A673 (cell line): ENCODE measurements around the gene NEGR1. TPM values are rescaled to one million over a fixed set of nuclear protein-coding genes. Genes with fewer than 3 reads are reported as not detected.

Experiments
- BruUV-seq: library from RNA; stranded (reverse); fragments of 400-500 nt; replicated peaks from 2 replicates; lab custom pipeline; 2021; lab: Mats Ljungman, UMichigan
- CTCF ChIA-PET: fragments of 300-600 bp; sonication (Branson Sonifier 250); formaldehyde crosslinking; loops from one replicate; lab custom pipeline; 2022; ENCODE audit warnings: antibody characterized with exemption; lab: Charles Lee
- POLR2A ChIA-PET: fragments of 300-600 bp; sonication (Branson Sonifier 250); formaldehyde crosslinking; loops from one replicate; lab custom pipeline; 2022; ENCODE audit warnings: antibody characterized with exemption; ENCODE audit not compliant: low non-redundant PET; lab: Charles Lee
- DNase-seq: peaks from one replicate; pipeline ENCODE4 v3.0.0-alpha.2; 2015; ENCODE audit warnings: low spot score
- H3K27ac ChIP-seq: fragments of 200-600 bp; sonication (generic); 2 replicates; pipeline ENCODE4 v1.5.1; 2016; ENCODE audit warnings: mixed run types, low read depth, mild to moderate bottlenecking, mixed read lengths, antibody characterized with exemption, low read length; ENCODE audit not compliant: poor library complexity, severe bottlenecking
- H3K27me3 ChIP-seq: fragments of 200-600 bp; sonication (generic); replicated peaks from 2 replicates; pipeline ENCODE4 v1.6.1; 2017; ENCODE audit warnings: mixed run types, low read depth, mild to moderate bottlenecking, mixed read lengths, antibody characterized with exemption, low read length; ENCODE audit not compliant: insufficient read depth, poor library complexity
- H3K36me3 ChIP-seq: fragments of 200-600 bp; sonication (generic); 2 replicates; pipeline ENCODE4 v1.6.1; 2016; ENCODE audit warnings: mixed run types, mild to moderate bottlenecking, mixed read lengths, antibody characterized with exemption, low read length; ENCODE audit not compliant: insufficient read depth, poor library complexity, severe bottlenecking
- H3K4me1 ChIP-seq: fragments of 200-600 bp; sonication (generic); 2 replicates; pipeline ENCODE4 v1.6.1; 2017; ENCODE audit warnings: mixed run types, mild to moderate bottlenecking, mixed read lengths, antibody characterized with exemption, low read length; ENCODE audit not compliant: insufficient read depth, poor library complexity, severe bottlenecking
- H3K4me3 ChIP-seq: fragments of 200-600 bp; sonication (generic); 2 replicates; pipeline ENCODE4 v1.5.1; 2016; ENCODE audit warnings: low read depth, mixed run types, mild to moderate bottlenecking, mixed read lengths, low read length; ENCODE audit not compliant: poor library complexity, severe bottlenecking
- H3K9me3 ChIP-seq: fragments of 200-600 bp; sonication (generic); 2 replicates; pipeline ENCODE4 v1.6.1; 2016; ENCODE audit warnings: mixed run types, low read depth, mild to moderate bottlenecking, mixed read lengths, antibody characterized with exemption, low read length; ENCODE audit not compliant: poor library complexity, severe bottlenecking
- EZH2 ChIP-seq: fragments of 200-600 bp; sonication (generic); IDR thresholded peaks from 2 replicates; pipeline ENCODE4 v1.6.1; 2017; ENCODE audit warnings: borderline replicate concordance, low read depth, mild to moderate bottlenecking, mixed read lengths, antibody characterized with exemption, low read length; ENCODE audit not compliant: poor library complexity, severe bottlenecking
- intact Hi-C: fragments of 100-400 bp; cut with micrococcal nuclease; formaldehyde crosslinking; loops from one replicate; pipeline ENCODE4 v1.10.0; 2022; ENCODE audit not compliant: unreplicated experiment
- total RNA-seq: library from RNA; stranded (reverse); gene quantifications from 2 replicates; pipeline ENCODE4 v1.2.3, GENCODE V29; 2021
- TF ChIP-seq, protein P1 (sequence below): fragments of 300-800, 200-600 bp; sonication (generic); conservative IDR thresholded peaks from 2 replicates; pipeline ENCODE4 v1.5.1; 2017; ENCODE audit warnings: low read depth, mild to moderate bottlenecking, antibody characterized with exemption, low read length, moderate library complexity, mixed read lengths

Gene NEGR1
- total RNA-seq, 1 experiment from 2014 or later, result 7.6 TPM

DNA sequence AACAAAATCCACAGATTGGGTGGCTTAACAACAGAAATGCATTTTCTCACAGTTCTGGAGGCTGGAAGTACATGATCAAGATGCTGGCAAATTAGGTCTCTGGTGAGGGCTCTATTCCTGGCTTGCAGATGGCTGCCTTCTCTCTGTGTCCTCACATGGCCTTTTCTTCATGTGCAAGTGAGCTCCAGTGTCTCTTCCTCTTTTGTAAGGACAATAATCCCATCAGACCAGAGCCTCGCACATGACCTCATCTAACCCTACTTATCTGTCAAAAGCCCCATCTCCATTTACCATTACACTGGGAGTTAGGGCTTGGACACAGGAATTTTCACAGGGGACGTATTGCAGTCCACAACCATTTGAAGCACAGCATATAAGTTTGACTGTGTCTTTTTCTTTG lies 181.6 kb downstream of the NEGR1 start:
- no peak overlapping the region for H3K4me3 ChIP-seq
- intact Hi-C loops, result no loop called here
- H3K27ac ChIP-seq, result no peak overlapping the region
- POLR2A ChIA-PET, result no interaction called here
- CTCF ChIA-PET, result no interaction called here
- TF ChIP-seq, protein P1, sequence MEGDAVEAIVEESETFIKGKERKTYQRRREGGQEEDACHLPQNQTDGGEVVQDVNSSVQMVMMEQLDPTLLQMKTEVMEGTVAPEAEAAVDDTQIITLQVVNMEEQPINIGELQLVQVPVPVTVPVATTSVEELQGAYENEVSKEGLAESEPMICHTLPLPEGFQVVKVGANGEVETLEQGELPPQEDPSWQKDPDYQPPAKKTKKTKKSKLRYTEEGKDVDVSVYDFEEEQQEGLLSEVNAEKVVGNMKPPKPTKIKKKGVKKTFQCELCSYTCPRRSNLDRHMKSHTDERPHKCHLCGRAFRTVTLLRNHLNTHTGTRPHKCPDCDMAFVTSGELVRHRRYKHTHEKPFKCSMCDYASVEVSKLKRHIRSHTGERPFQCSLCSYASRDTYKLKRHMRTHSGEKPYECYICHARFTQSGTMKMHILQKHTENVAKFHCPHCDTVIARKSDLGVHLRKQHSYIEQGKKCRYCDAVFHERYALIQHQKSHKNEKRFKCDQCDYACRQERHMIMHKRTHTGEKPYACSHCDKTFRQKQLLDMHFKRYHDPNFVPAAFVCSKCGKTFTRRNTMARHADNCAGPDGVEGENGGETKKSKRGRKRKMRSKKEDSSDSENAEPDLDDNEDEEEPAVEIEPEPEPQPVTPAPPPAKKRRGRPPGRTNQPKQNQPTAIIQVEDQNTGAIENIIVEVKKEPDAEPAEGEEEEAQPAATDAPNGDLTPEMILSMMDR, result no peak
- no peak for TF ChIP-seq EZH2
- H3K27me3 ChIP-seq, result no peaks in the 10 kb centered on the region
- DNase-seq, result no peak
- H3K4me1 ChIP-seq, result peaks cover 18% of the 10 kb centered on the region
- no TSS peak for BruUV-seq
- H3K9me3 ChIP-seq, result no peaks in the 10 kb centered on the region
- H3K36me3 ChIP-seq, result no peaks in the 10 kb centered on the region

DNA sequence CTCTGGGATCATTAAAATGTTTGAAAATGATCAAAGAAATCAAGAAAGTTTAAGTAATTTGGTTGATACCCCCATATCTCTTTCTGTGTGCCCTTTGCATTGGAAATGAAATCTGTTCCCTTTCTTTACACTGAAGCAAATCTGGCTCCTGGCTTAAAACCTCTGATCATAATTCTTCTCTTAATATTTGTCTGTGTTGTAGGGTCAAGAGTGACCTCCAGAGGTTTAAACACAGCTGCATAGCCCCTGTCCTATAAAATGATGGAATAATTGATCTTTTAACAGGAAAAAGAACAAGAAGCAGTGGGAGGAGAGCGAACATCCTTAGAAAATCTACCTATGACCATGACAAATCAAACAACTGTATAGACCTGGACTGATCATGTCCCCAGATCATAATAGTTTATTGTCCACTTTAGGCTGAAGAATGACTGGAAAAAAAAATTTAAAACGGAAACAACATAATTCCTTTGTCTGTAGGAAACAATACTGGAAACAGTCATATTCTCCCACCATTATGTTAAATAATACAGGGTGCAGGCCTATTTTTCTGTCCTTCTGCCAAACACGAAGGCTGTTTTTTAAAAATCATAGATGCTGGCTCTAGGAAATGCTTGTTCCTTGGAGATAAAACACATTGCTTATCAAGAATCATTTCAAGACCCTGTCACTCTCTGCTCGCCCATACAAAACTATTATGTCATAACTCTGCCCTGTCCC lies 184.3 kb downstream of the NEGR1 start:
- TF ChIP-seq EZH2, result no peak
- TF ChIP-seq, protein P1, result no peak
- Histone ChIP-seq H3K27ac (no peak overlapping the region), H3K4me1 (peaks cover 5% of the 10 kb centered on the region), H3K9me3 (no peaks in the 10 kb centered on the region), H3K36me3 (no peaks in the 10 kb centered on the region), H3K4me3 (no peak overlapping the region), H3K27me3 (no peaks in the 10 kb centered on the region)
- ChIA-PET CTCF (no interaction called here), POLR2A (no interaction called here)
- BruUV-seq, result no TSS peak
- intact Hi-C loops, result no loop called here
- no peak for DNase-seq

DNA sequence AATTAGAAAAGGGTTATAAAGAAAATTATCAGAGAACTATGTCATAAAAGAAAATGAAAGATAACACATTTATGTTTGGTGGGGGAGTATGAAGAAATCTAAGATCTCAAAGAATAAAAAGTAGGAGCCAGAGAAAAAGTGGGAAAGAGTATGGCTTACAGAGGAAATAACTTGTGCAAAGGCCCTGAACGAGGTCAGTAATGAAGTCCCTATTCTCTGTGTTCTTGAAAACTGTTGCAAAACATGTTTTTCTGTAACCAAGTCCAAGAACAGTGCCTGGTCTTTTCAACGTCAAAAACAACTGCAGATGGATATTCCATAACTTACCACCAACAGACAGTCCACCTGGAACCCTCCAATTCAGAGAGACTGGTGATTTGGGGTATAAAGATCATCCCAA lies 188.1 kb downstream of the NEGR1 start:
- no peaks in the 10 kb centered on the region for H3K36me3 ChIP-seq
- H3K27me3 ChIP-seq, result no peaks in the 10 kb centered on the region
- intact Hi-C loops, result no loop called here
- no peak for TF ChIP-seq EZH2
- TF ChIP-seq, protein P1, result no peak
- ChIA-PET POLR2A (no interaction called here), CTCF (no interaction called here)
- no peak overlapping the region for H3K4me3 ChIP-seq
- DNase-seq, result no peak
- no peak overlapping the region for H3K27ac ChIP-seq
- peaks cover 5% of the 10 kb centered on the region for H3K4me1 ChIP-seq
- no TSS peak for BruUV-seq
- H3K9me3 ChIP-seq, result no peaks in the 10 kb centered on the region
